Measurements from ENCODE around the gene MYO16.

MYO16 gene

DNA sequence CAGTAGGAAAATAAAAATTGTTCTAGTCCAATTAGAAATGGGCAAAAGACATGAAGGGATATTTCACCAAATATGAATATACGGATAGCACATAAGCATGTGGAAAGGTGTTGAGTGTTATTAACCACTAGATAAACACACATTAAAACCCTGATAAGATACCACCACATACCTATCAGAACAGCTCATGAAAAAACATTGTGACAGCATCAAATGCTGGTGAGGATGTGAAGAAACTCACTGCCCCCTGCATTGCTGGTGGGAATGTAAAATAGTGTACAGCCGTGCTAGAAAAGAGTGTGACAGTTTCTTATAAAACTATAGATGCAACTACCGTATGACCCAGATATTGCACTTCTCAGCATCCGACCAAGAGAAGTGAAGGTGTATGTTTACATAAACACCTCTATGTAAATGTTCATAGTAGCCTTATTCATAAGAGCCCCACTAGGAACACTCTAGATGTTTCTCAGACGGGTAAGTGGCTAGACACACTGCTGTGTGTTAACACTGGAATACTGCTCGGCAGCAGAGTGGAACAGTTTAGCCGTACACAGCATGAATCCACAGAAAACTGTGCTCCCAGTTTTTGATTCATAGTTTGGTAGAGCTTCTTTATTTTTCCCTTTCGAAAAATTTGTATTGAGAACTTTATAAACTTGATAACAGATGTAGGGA is 321.1 kb downstream of the MYO16 start:
- TF ChIP-seq GATA2 (IDR thresholded peaks at IDR 0.05; ENCODE audit: low read depth, low read length): no peak
- no peak for TF ChIP-seq GATA3 (IDR thresholded peaks at IDR 0.05; ENCODE audit: low read depth, low read length)

DNA sequence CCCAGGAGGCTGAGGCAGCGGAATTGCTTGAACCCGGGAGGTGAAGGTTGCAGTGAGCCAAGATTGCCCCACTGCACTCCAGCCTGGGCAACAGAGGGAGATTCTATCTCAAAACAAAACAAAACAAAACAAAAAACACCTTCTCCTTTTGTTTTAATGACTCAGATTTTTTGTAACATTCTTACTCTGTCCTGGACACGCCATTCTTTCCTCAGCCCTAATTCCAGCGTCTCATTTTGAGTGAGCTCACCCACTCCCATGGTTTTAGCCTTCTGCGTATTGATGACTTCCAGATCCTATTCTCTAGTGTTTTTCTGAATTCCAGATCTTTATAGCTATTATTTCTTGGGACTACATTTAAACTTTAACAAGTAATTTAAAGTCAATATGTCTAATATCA is 326.3 kb downstream of the MYO16 start:
- no peak for TF ChIP-seq GATA3 (IDR thresholded peaks at IDR 0.05; ENCODE audit: low read depth, low read length)
- no peak for TF ChIP-seq GATA2 (IDR thresholded peaks at IDR 0.05; ENCODE audit: low read depth, low read length)

DNA sequence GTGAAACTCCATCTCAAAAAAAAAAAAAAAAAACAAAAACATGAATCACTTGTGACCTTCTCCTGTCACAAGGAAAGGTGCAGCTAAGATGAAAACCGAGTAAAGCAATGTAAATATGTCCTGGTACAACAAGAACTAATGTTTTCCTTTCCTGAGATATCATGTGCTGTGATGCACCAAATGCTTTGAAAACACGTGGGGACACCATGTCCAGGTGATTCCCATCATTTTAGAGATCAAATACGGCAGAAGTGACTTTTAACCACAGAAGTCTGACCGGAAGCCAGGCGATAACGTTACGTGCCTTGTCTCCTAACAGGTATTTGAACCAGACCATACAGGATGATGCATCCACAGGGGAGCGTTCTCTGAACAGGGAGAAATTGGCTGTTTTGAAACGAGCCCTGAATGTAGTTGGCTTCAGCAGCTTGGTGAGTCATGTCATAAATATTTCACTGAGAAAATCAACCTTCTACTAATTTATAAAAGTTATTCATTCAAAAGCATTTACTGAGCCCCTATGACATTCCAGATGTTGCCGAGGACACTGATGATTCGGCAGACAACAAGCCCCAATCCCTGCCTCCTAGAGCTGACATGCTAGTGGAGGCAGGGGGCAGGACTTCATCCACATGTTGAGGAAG is 328.1 kb downstream of the MYO16 start:
- TF ChIP-seq GATA3 (IDR thresholded peaks at IDR 0.05; ENCODE audit: low read depth, low read length): no peak

DNA sequence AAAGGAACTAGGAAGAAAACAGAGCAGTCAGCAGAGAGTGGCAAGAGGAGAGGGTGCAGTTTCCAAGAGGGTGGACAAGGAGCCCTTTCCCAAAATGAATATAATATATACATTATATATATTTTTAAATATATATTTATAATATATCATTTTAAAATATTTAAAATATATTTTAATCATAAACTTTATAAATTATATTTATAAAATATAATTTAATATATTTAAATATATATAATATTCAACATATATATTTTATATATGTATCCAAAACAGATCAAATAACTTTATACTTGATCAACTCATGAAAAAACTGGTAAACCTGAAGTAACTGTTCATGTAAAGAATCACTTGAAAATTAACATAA is 328.6 kb downstream of the MYO16 start:
- no peak for TF ChIP-seq GATA2 (IDR thresholded peaks at IDR 0.05; ENCODE audit: low read depth, low read length)
- TF ChIP-seq GATA3 (IDR thresholded peaks at IDR 0.05; ENCODE audit: low read depth, low read length): no peak

DNA sequence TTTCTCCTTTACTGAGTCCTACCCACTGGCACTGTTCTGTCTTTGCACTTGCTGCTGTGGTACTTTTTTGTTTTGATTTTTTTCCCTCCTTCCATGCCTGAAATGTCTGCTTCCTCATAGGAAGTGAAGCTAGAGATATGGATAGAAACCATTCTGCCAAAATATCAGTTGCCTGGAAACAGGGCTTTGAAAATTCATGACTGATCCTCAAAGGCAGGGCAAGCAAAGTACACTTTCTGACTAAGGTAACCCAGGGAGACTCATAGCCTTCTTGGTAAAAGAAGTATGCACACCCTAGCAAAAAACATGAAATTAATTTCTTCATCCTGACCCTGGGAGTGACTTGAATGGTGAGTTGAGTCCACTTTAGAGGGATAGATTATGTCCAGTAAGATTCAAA is 329.8 kb downstream of the MYO16 start:
- TF ChIP-seq GATA3 (IDR thresholded peaks at IDR 0.05; ENCODE audit: low read depth, low read length): no peak
- no peak for TF ChIP-seq GATA2 (IDR thresholded peaks at IDR 0.05; ENCODE audit: low read depth, low read length)

DNA sequence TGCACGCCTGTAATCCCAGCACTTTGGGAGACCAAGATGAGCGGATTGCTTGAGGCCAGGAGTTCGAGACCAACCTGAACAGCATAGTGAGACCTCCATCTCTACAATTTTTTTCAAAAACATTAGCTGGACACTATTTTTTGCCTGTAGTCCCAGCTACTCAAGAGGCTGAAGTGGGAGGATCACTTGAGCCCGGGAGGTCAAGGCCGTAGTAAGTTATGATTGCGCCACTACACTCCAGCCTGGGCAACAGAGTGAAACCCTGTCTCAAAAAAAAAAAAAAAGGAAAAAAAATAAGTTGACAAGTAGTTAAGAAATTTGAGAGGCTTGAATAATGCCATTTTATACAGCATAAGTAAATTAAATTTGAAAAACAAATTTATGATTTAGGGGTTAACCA is 330.6 kb downstream of the MYO16 start:
- no peak for TF ChIP-seq GATA2 (IDR thresholded peaks at IDR 0.05; ENCODE audit: low read depth, low read length)

DNA sequence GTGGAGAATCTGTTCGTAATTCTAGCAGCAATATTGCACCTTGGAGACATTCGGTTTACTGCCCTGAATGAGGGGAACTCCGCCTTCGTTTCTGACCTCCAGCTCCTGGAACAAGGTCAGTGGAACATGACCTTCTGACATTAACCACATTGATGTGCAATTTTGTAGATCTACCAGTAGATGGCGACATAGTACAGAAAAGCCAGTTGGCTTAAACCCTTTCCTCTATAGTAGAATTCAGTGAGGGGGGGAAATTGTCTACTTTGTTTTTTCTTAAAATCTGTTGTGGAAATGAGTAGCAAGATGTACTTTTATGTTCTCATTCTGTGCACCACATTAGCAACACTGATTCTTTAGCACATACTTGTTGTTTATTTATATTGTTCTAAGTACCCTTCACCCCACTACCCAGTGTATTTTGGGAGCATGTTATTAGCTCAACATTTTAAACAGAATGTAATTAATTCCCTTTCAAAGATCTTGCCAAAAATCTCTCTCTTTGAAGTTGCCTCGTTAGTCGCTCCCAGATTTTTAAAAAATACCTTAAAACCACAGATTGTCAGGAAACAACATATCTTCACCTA is 332.2 kb downstream of the MYO16 start:
- no peak for TF ChIP-seq GATA2 (IDR thresholded peaks at IDR 0.05; ENCODE audit: low read depth, low read length)
- TF ChIP-seq GATA3 (IDR thresholded peaks at IDR 0.05; ENCODE audit: low read depth, low read length): no peak

DNA sequence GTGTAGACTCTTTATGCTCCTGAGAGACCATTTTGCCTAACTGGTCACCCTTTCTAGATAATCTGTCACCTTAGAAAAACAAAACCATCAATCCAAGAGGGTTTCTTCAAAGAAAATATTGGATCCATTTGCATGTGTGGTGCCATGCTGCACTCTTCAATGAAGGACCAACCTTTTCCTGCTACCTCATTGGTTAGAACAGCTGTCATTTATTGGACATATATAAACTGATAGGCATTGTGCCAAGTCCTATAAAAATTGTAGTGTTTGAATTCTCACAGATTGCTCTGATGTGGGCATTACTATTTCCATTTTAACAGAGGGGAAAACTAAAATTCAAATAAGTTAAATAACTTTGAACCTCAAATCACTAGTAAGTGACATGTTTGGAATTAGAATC is 333.2 kb downstream of the MYO16 start:
- TF ChIP-seq GATA2 (IDR thresholded peaks at IDR 0.05; ENCODE audit: low read depth, low read length): peak; percentile 31; the same call in 1 of the 2 replicates
- no peak for TF ChIP-seq GATA3 (IDR thresholded peaks at IDR 0.05; ENCODE audit: low read depth, low read length)

DNA sequence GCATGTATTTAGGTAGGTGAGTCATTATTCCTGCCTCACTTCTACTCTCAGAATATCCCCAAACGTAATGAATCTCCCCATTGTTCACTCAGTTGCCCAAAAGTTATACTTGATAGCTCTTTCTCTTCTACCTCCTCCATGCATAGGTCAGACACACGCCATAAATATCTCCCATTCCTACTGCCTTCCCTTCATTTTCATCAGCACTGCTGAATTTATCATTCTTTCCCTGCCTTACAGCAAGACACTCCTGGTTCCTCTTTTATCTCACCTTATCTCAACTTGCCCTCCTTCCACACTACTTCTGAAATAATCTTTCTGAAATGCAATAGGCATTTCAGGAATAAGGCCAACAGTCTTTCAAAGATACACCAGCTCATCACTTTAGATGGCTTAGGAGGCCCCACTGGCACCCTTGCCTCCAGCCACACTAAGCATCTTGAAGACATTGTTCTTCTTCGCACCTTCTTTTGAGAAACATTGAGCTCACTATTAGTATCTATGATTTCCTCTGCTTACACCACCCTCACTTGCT is 333.9 kb downstream of the MYO16 start:
- no peak for TF ChIP-seq GATA2 (IDR thresholded peaks at IDR 0.05; ENCODE audit: low read depth, low read length)
- TF ChIP-seq GATA3 (IDR thresholded peaks at IDR 0.05; ENCODE audit: low read depth, low read length): no peak

GRCh38 chr13:108963846-108964600 is 334.6 kb downstream of the MYO16 start:
- TF ChIP-seq GATA3 (IDR thresholded peaks at IDR 0.05; ENCODE audit: low read depth, low read length): no peak

GRCh38 chr13:108964606-108965005 is 335.2 kb downstream of the MYO16 start:
- TF ChIP-seq GATA3 (IDR thresholded peaks at IDR 0.05; ENCODE audit: low read depth, low read length): no peak
- TF ChIP-seq GATA2 (IDR thresholded peaks at IDR 0.05; ENCODE audit: low read depth, low read length): no peak

GRCh38 chr13:108967371-108967770 is 338.0 kb downstream of the MYO16 start:
- TF ChIP-seq GATA3 (IDR thresholded peaks at IDR 0.05; ENCODE audit: low read depth, low read length) (no peak), GATA2 (IDR thresholded peaks at IDR 0.05; ENCODE audit: low read depth, low read length) (no peak)

- no peak for TF ChIP-seq GATA2 (IDR thresholded peaks at IDR 0.05; ENCODE audit: low read depth, low read length)
- no peak for TF ChIP-seq GATA3 (IDR thresholded peaks at IDR 0.05; ENCODE audit: low read depth, low read length)
Measured at GRCh38 chr13:108968566-108968965, 339.2 kb downstream of the MYO16 start.

DNA sequence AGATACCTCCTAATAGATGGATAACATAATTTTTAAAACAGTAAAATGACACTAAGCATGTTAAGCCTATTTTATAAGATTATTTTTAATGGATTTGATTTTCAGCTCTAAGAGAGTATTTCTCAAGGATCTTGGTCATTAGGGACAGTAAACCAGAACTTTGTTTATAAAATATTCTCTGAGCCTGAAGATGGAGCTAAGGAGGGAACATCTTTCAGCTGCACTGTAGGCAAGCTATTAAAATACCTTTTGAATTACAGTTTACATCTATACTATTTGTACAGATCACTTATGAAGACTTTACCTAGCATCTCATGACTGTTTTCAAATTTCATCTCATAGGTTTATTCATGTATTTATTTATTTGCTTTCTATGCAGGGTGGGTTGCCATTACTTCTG is 345.3 kb downstream of the MYO16 start:
- TF ChIP-seq GATA2 (IDR thresholded peaks at IDR 0.05; ENCODE audit: low read depth, low read length): no peak
- no peak for TF ChIP-seq GATA3 (IDR thresholded peaks at IDR 0.05; ENCODE audit: low read depth, low read length)
